CD4-positive, alpha-beta T cell treated with Interleukin-2 at 100 ng/mL for 4 hours (primary cell): ENCODE data around the gene MYBPC2.

Experiments
- DNase-seq: peaks from one replicate; pipeline ENCODE4 v3.0.0-alpha.2; 2020; ENCODE audit warnings: low spot score

The MYBPC2 gene

GRCh38 chr19:50410109-50410508, 22.6 kb upstream of the MYBPC2 start:
- DNase-seq: no peak

GRCh38 chr19:50412419-50412818, 20.3 kb upstream of the MYBPC2 start:
- no peak for DNase-seq

GRCh38 chr19:50413096-50413495, 19.6 kb upstream of the MYBPC2 start:
- no peak for DNase-seq

GRCh38 chr19:50413531-50413930, 19.2 kb upstream of the MYBPC2 start:
- DNase-seq: no peak

- peak; percentile 78 for DNase-seq
These were observed 17.6 kb upstream of the MYBPC2 start for GRCh38 chr19:50414864-50415660.

- DNase-seq: no peak
These were observed 17.0 kb upstream of the MYBPC2 start for GRCh38 chr19:50415661-50416033.

- DNase-seq: no peak
These were observed 16.4 kb upstream of the MYBPC2 start for GRCh38 chr19:50416034-50416977.

GRCh38 chr19:50417111-50418081, 15.3 kb upstream of the MYBPC2 start:
- no peak for DNase-seq

GRCh38 chr19:50418176-50419021, 14.3 kb upstream of the MYBPC2 start, which contains the start of gene SPIB:
SPIB (plus strand) TSS chr19:50418938; CDS start chr19:50418963, 25 bp downstream.
- no peak for DNase-seq

GRCh38 chr19:50419022-50419579, 13.6 kb upstream of the MYBPC2 start:
- DNase-seq: no peak

- DNase-seq: no peak
These were observed 13.1 kb upstream of the MYBPC2 start for GRCh38 chr19:50419580-50420035.

GRCh38 chr19:50420127-50420526, 12.6 kb upstream of the MYBPC2 start:
- no peak for DNase-seq

GRCh38 chr19:50420808-50421207, 11.9 kb upstream of the MYBPC2 start:
- no peak for DNase-seq

GRCh38 chr19:50422397-50423278, 10.1 kb upstream of the MYBPC2 start:
- no peak for DNase-seq

- DNase-seq: no peak
These were observed 9.2 kb upstream of the MYBPC2 start for GRCh38 chr19:50423279-50424113.

GRCh38 chr19:50425581-50425980, 7.1 kb upstream of the MYBPC2 start:
- DNase-seq: no peak

GRCh38 chr19:50427318-50427925, 5.3 kb upstream of the MYBPC2 start:
- no peak for DNase-seq

- DNase-seq: peak; percentile 23
These were observed 4.7 kb upstream of the MYBPC2 start for GRCh38 chr19:50427997-50428425.
